SK-N-SH (cell line): ENCODE measurements around the gene PCF11. TPM values are rescaled to one million over a fixed set of nuclear protein-coding genes. Genes with fewer than 3 reads are reported as not detected.

ENCODE experiments used
- CTCF ChIA-PET: fragments of 300-600, 350-600 bp; formaldehyde crosslinking; extraction: SDS; loops from one replicate; lab custom pipeline; 2021; lab: Yijun Ruan, JAX
- POLR2A ChIA-PET: fragments of 350-600 bp; sonication (Branson Sonifier 250); formaldehyde crosslinking; extraction: SDS; loops from one replicate; lab custom pipeline; 2020; ENCODE audit warnings: antibody characterized with exemption, inconsistent platforms; lab: Yijun Ruan, JAX
- DNase-seq: peaks from one replicate; pipeline ENCODE4 v3.0.0; 2012
- H2AFZ ChIP-seq: fragments of 200-600 bp; sonication (generic); 2 replicates; pipeline ENCODE4 v1.8.1; 2016; ENCODE audit warnings: antibody characterized with exemption, mild to moderate bottlenecking, low read depth
- H3F3A ChIP-seq: fragments of 200-600 bp; sonication (generic); replicated peaks from 2 replicates; pipeline ENCODE3; 2016; ENCODE audit warnings: antibody characterized with exemption, mild to moderate bottlenecking; ENCODE audit not compliant: insufficient read depth
- H3K27ac ChIP-seq, 2 experiments: fragments of 200-500 bp in 1 of 2; fragments of 200-600 bp in 1 of 2; sonication (Bioruptor generic) in 1 of 2; sonication (generic), shearing (Covaris generic) in 1 of 2; 2 replicates each; pipeline versions ENCODE4 v1.5.1 to v1.6.1; 2014 to 2016; ENCODE audit warnings: low read depth in 2 of 2, inconsistent platforms in 1 of 2, low read length in 1 of 2, mild to moderate bottlenecking in 1 of 2, mixed read lengths in 1 of 2
- H3K27me3 ChIP-seq: fragments of 200-600 bp; sonication (generic), shearing (Covaris generic); 2 replicates; pipeline ENCODE4 v1.6.1; 2016; ENCODE audit warnings: mixed run types; ENCODE audit not compliant: insufficient read depth
- H3K36me3 ChIP-seq, 2 experiments: fragments of 200-500 bp in 1 of 2; fragments of 200-600 bp in 1 of 2; sonication (Bioruptor generic) in 1 of 2; sonication (generic) in 1 of 2; replicated peaks in 1 of 2; 2 replicates each; pipeline versions ENCODE3 to v1.5.1; 2014 to 2016; ENCODE audit warnings: low read length in 1 of 2, mild to moderate bottlenecking in 1 of 2; ENCODE audit not compliant: insufficient read depth in 2 of 2, control insufficient read depth in 1 of 2
- H3K4me1 ChIP-seq, 2 experiments: fragments of 200-500 bp in 1 of 2; fragments of 200-600 bp in 1 of 2; sonication (Bioruptor generic) in 1 of 2; sonication (generic), shearing (Covaris generic) in 1 of 2; 2 replicates each; pipeline versions ENCODE4 v1.5.1 to v1.6.1; 2014 to 2016; ENCODE audit warnings: low read depth in 1 of 2, low read length in 1 of 2, mixed run types in 1 of 2; ENCODE audit not compliant: insufficient read depth in 2 of 2, control insufficient read depth in 1 of 2
- H3K4me2 ChIP-seq: fragments of 200-600 bp; sonication (generic), shearing (Covaris generic); 2 replicates; pipeline ENCODE4 v1.6.1; 2017; ENCODE audit warnings: mixed run types
- H3K4me3 ChIP-seq, 2 experiments: fragments of 200-500 bp in 1 of 2; fragments of 200-600 bp in 1 of 2; sonication (Bioruptor generic) in 1 of 2; sonication (generic), shearing (Covaris generic) in 1 of 2; 2 replicates each; pipeline versions ENCODE4 v1.5.1 to v1.8.1; 2014 to 2016; ENCODE audit warnings: low read depth in 2 of 2, inconsistent platforms in 1 of 2, low read length in 1 of 2, mild to moderate bottlenecking in 1 of 2, mixed read lengths in 1 of 2, moderate library complexity in 1 of 2
- H3K79me2 ChIP-seq: fragments of 200-600 bp; sonication (generic); 2 replicates; pipeline ENCODE4 v1.8.1; 2017; ENCODE audit warnings: mild to moderate bottlenecking; ENCODE audit not compliant: insufficient read depth
- H3K9ac ChIP-seq: fragments of 200-600 bp; sonication (generic); 2 replicates; pipeline ENCODE4 v1.6.1; 2017; ENCODE audit warnings: mixed run types
- H3K9me2 ChIP-seq: fragments of 200-600 bp; sonication (generic); 2 replicates; pipeline ENCODE4 v1.6.1; 2017; ENCODE audit warnings: mixed run types
- H3K9me3 ChIP-seq: fragments of 200-600 bp; sonication (generic); 2 replicates; pipeline ENCODE4 v1.6.1; 2017; ENCODE audit warnings: mixed run types, mild to moderate bottlenecking, moderate library complexity
- H4K20me1 ChIP-seq: fragments of 200-600 bp; sonication (generic); 2 replicates; pipeline ENCODE4 v1.6.1; 2017; ENCODE audit warnings: mild to moderate bottlenecking, mixed run types; ENCODE audit not compliant: insufficient read depth
- EP300 ChIP-seq, 2 experiments: IDR thresholded peaks; 2 replicates each; pipeline versions ENCODE4 v1.4.0 to v1.6.1; 2012; ENCODE audit warnings: borderline replicate concordance in 1 of 2, low read depth in 1 of 2, low read length in 1 of 2
- GATA2 ChIP-seq: sonication (generic); formaldehyde crosslinking; IDR thresholded peaks from 2 replicates; pipeline ENCODE4 v1.5.0; 2020; ENCODE audit warnings: mild to moderate bottlenecking, missing genetic modification reagents
- IRF3 ChIP-seq: fragments of 150-350 bp; IDR thresholded peaks from 2 replicates; pipeline ENCODE4 v1.6.1; 2016; ENCODE audit warnings: mild to moderate bottlenecking, low read depth, low read length
- MAX ChIP-seq: IDR thresholded peaks from 2 replicates; pipeline ENCODE4 v1.4.0; 2012; ENCODE audit warnings: low read depth
- NRF1 ChIP-seq: IDR thresholded peaks from 2 replicates; pipeline ENCODE4 v1.6.1; 2012; ENCODE audit warnings: low read depth, mild to moderate bottlenecking, low read length
- POLR2AphosphoS5 ChIP-seq: IDR thresholded peaks from 2 replicates; pipeline ENCODE4 v1.6.1; 2012; ENCODE audit warnings: low read depth, low read length
- RFX5 ChIP-seq: IDR thresholded peaks from 2 replicates; pipeline ENCODE4 v1.6.1; 2012; ENCODE audit warnings: mild to moderate bottlenecking, improper control_type of control experiment, low read length
- RXRA ChIP-seq: IDR thresholded peaks from 2 replicates; pipeline ENCODE4 v1.4.0; 2012; ENCODE audit warnings: low read depth, mild to moderate bottlenecking, borderline replicate concordance
- TCF12 ChIP-seq: IDR thresholded peaks from 2 replicates; pipeline ENCODE4 v1.4.0; 2012
- TEAD4 ChIP-seq: IDR thresholded peaks from 2 replicates; pipeline ENCODE4 v1.4.0; 2012; ENCODE audit warnings: mild to moderate bottlenecking, borderline replicate concordance; ENCODE audit not compliant: insufficient read depth
- USF2 ChIP-seq: fragments of 150-350 bp; IDR thresholded peaks from 2 replicates; pipeline ENCODE4 v1.6.1; 2017; ENCODE audit warnings: antibody characterized with exemption, low read length, low read depth, borderline replicate concordance
- ZBTB33 ChIP-seq: IDR thresholded peaks from 2 replicates; pipeline ENCODE4 v1.4.0; 2012; ENCODE audit warnings: low read depth, borderline replicate concordance
- WGBS: methylation state at CpG from one replicate; pipeline ENCODE4 v1.1.6; 2017; ENCODE audit warnings: low lambda C conversion rate; 5-methylcytosine and 5-hydroxymethylcytosine counted together
- polyA plus RNA-seq, 3 experiments: library from polyadenylated mRNA; depleted of rRNA; stranded (reverse); fragments of >200 nt; gene quantifications; 2 replicates each; pipeline ENCODE4 v1.2.3, GENCODE V29; 2012

PCF11 gene
- polyA plus RNA-seq, 1 of the 3 experiments (the other 2 are of a cell fraction): 22.4 TPM

- H2AFZ ChIP-seq: no peak overlapping the region
- no peaks in the 10 kb centered on the region for H3K9me3 ChIP-seq
- TF ChIP-seq NRF1 (no peak), POLR2AphosphoS5 (no peak), USF2 (no peak), EP300 (IDR thresholded peaks at IDR 0.05; ENCODE audit: borderline replicate concordance in 1 of 2, low read depth in 1 of 2, low read length in 1 of 2) (no peak), TCF12 (no peak), TEAD4 (no peak)
- H3F3A ChIP-seq: no peaks in the 10 kb centered on the region
- H3K36me3 ChIP-seq: no peaks in the 10 kb centered on the region
- DNase-seq: no peak
- no peaks in the 10 kb centered on the region for H4K20me1 ChIP-seq
- H3K9me2 ChIP-seq: no peaks in the 10 kb centered on the region
- H3K9ac ChIP-seq: no peak overlapping the region
- no peaks in the 10 kb centered on the region for H3K4me1 ChIP-seq
- H3K27me3 ChIP-seq: no peaks in the 10 kb centered on the region
- no peak overlapping the region for H3K27ac ChIP-seq
- no peaks in the 10 kb centered on the region for H3K79me2 ChIP-seq
- WGBS: 92% methylated on average over 5 of the region's 5 CpGs
- no peak overlapping the region for H3K4me3 ChIP-seq
- ChIA-PET POLR2A (no interaction called here), CTCF (no interaction called here)
- no peak overlapping the region for H3K4me2 ChIP-seq
Measured at GRCh38 chr11:83125577-83125976, 31.4 kb upstream of the PCF11 start.

GRCh38 chr11:83127310-83127637 lies 29.7 kb upstream of the PCF11 start:
- no peak for DNase-seq
- Histone ChIP-seq H3K4me3 (no peak overlapping the region), H2AFZ (no peak overlapping the region), H4K20me1 (no peaks in the 10 kb centered on the region), H3K27me3 (no peaks in the 10 kb centered on the region), H3K79me2 (no peaks in the 10 kb centered on the region), H3K9me3 (no peaks in the 10 kb centered on the region), H3K36me3 (no peaks in the 10 kb centered on the region), H3K27ac (no peak overlapping the region), H3K4me1 (no peaks in the 10 kb centered on the region), H3F3A (no peaks in the 10 kb centered on the region), H3K9me2 (no peaks in the 10 kb centered on the region), H3K4me2 (no peak overlapping the region), H3K9ac (no peak overlapping the region)
- ChIA-PET CTCF (no interaction called here), POLR2A (no interaction called here)
- no peak for TF ChIP-seq ZBTB33
- TF ChIP-seq RXRA: no peak
- no peak for TF ChIP-seq RFX5
- TF ChIP-seq MAX: no peak
- no peak for TF ChIP-seq POLR2AphosphoS5
- TF ChIP-seq IRF3: no peak
- TF ChIP-seq GATA2 (CRISPR knock-in tag): no peak
- 94% methylated on average over 5 of the region's 5 CpGs for WGBS
